K562 (cell line): Measurements from ENCODE around the gene HS3ST3B1. TPM values are rescaled to one million over a fixed set of nuclear protein-coding genes. Genes with fewer than 3 reads are reported as not detected.
A peak's percentile ranks its signal among the peaks of the same experiment; 100 is the strongest.

Experiments used
- ATAC-seq: fragments of 200-7000 bp; cut with Tn5 transposase; 3 replicates; pipeline ENCODE4 v1.9.1; 2020; ENCODE audit warnings: moderate library complexity
- BruUV-seq: library from RNA; stranded (reverse); fragments of 400-500 nt; replicated peaks from 2 replicates; lab custom pipeline; 2021; lab: Mats Ljungman, UMichigan
- CTCF ChIA-PET: fragments of 300-600 bp; formaldehyde crosslinking; extraction: SDS; loops from one replicate; lab custom pipeline; 2021; ENCODE audit warnings: low intra/inter-chr PET ratio; lab: Yijun Ruan, JAX
- POLR2A ChIA-PET: fragments of 300-600, 350-650 bp; sonication (Branson Sonifier 250); formaldehyde crosslinking; extraction: SDS; loops from one replicate; lab custom pipeline; 2021; ENCODE audit warnings: antibody characterized with exemption, inconsistent platforms; lab: Yijun Ruan, JAX
- DNase-seq, 4 experiments: peaks; one replicate each; pipeline versions ENCODE4 v3.0.0 to v3.0.0-alpha.2; 2011 to 2018; ENCODE audit warnings: low spot score in 3 of 4, mixed read lengths in 3 of 4; ENCODE audit errors: extremely low read depth in 1 of 4
- FAIRE-seq: peaks from 2 replicates; lab custom pipeline; 2011; peaks lifted over from hg19 to GRCh38; lab: Jason Lieb, UNC
- H2AFZ ChIP-seq: 2 replicates; pipeline ENCODE4 v1.6.0; 2011; ENCODE audit warnings: low read depth, low read length, control low read depth, inconsistent platforms
- H3K27ac ChIP-seq: fragments of 200-600 bp; 3 replicates; pipeline ENCODE4 v1.8.0; 2011; ENCODE audit warnings: low read depth, mild to moderate bottlenecking, control low read depth, inconsistent platforms, low read length, moderate library complexity, mixed read lengths; ENCODE audit errors: extremely low read depth
- H3K27me3 ChIP-seq, 2 experiments: fragments of 300-600 bp in 1 of 2; 2 replicates in 1 of 2; 3 replicates in 1 of 2; pipeline versions ENCODE4 v1.6.0 to v1.8.0; 2011; ENCODE audit warnings: inconsistent platforms in 2 of 2, low read length in 2 of 2, mild to moderate bottlenecking in 1 of 2, mixed read lengths in 1 of 2, moderate library complexity in 1 of 2; ENCODE audit not compliant: control insufficient read depth in 2 of 2, insufficient read depth in 2 of 2
- H3K36me3 ChIP-seq: fragments of 300-600 bp; 3 replicates; pipeline ENCODE4 v1.8.0; 2011; ENCODE audit warnings: mild to moderate bottlenecking, low read length, inconsistent platforms; ENCODE audit not compliant: control insufficient read depth, insufficient read depth
- H3K4me1 ChIP-seq, 2 experiments: fragments of 200-600 bp in 1 of 2; replicated peaks in 1 of 2; 2 replicates in 1 of 2; 3 replicates in 1 of 2; pipeline versions ENCODE4 v1.5.1 to v1.8.0; 2011; ENCODE audit warnings: inconsistent platforms in 2 of 2, low read length in 2 of 2, mild to moderate bottlenecking in 1 of 2, mixed read lengths in 1 of 2, moderate library complexity in 1 of 2; ENCODE audit not compliant: control insufficient read depth in 2 of 2, insufficient read depth in 2 of 2
- H3K4me2 ChIP-seq: 2 replicates; pipeline ENCODE4 v1.6.1; 2011; ENCODE audit warnings: low read length, control low read depth, inconsistent platforms, mixed read lengths; ENCODE audit not compliant: insufficient read depth
- H3K4me3 ChIP-seq: fragments of 200-600 bp; sonication (generic), shearing (Covaris generic); 2 replicates; pipeline ENCODE4 v1.5.1; 2016; ENCODE audit warnings: control low read depth, inconsistent platforms
- H3K79me2 ChIP-seq: fragments of 200-600 bp; 3 replicates; pipeline ENCODE4 v1.8.0; 2011; ENCODE audit warnings: low read length, inconsistent platforms; ENCODE audit not compliant: control insufficient read depth, insufficient read depth
- H3K9ac ChIP-seq, 2 experiments: 2 replicates each; pipeline versions ENCODE4 v1.6.0 to v1.6.1; 2011; ENCODE audit warnings: low read depth in 2 of 2, low read length in 2 of 2, control low read depth in 1 of 2, inconsistent platforms in 1 of 2, mild to moderate bottlenecking in 1 of 2, mixed read lengths in 1 of 2; ENCODE audit not compliant: insufficient read depth in 1 of 2
- H3K9me1 ChIP-seq: one replicate; pipeline ENCODE4 v1.6.0; 2011; ENCODE audit warnings: inconsistent platforms, mild to moderate bottlenecking, low read length, moderate library complexity; ENCODE audit not compliant: control insufficient read depth, insufficient read depth
- H3K9me3 ChIP-seq: replicated peaks from 2 replicates; pipeline ENCODE4 v1.5.1; 2011; ENCODE audit warnings: low read depth, low read length, inconsistent platforms; ENCODE audit not compliant: control insufficient read depth, insufficient read depth
- H4K20me1 ChIP-seq: replicated peaks from 2 replicates; pipeline ENCODE4 v1.6.1; 2011; ENCODE audit warnings: low read length, inconsistent platforms, mixed read lengths; ENCODE audit not compliant: control insufficient read depth, insufficient read depth
- CHD7 ChIP-seq: fragments of 200-600 bp; sonication (generic); IDR thresholded peaks from one replicate; pipeline ENCODE4 v1.6.1; 2012; ENCODE audit warnings: mild to moderate bottlenecking, low read depth, low read length, inconsistent platforms
- CXXC5 ChIP-seq: fragments of 250-450 bp; sonication (Bioruptor Pico); IDR thresholded peaks from 2 replicates; pipeline ENCODE4 v1.8.0; 2022; ENCODE audit warnings: inconsistent platforms, mild to moderate bottlenecking, moderate library complexity
- FOXA1 ChIP-seq: fragments of 450-650 bp; IDR thresholded peaks from 2 replicates; pipeline ENCODE4 v1.6.1; 2016; ENCODE audit warnings: mild to moderate bottlenecking, borderline replicate concordance
- KLF6 ChIP-seq: fragments of 250-450 bp; sonication (Bioruptor Pico); IDR thresholded peaks from 2 replicates; pipeline ENCODE4 v1.4.0; 2020; ENCODE audit warnings: mild to moderate bottlenecking, moderate library complexity, borderline replicate concordance
- NFXL1 ChIP-seq: fragments of 450-650 bp; formaldehyde crosslinking; IDR thresholded peaks from 2 replicates; pipeline ENCODE4 v1.4.0; 2021; ENCODE audit warnings: mild to moderate bottlenecking
- RB1 ChIP-seq: fragments of 450-650 bp; IDR thresholded peaks from 2 replicates; pipeline ENCODE4 v1.6.1; 2017; ENCODE audit warnings: low read depth, mild to moderate bottlenecking
- RBFOX2 ChIP-seq: fragments of 200-400 bp; formaldehyde crosslinking; IDR thresholded peaks from 2 replicates; pipeline ENCODE4 v1.6.1; 2017; ENCODE audit warnings: low read depth, mild to moderate bottlenecking, low read length, moderate library complexity
- SIN3B ChIP-seq: fragments of 450-650 bp; IDR thresholded peaks from 2 replicates; pipeline ENCODE4 v1.6.1; 2017; ENCODE audit warnings: low read depth, mild to moderate bottlenecking, moderate library complexity
- SMARCA4 ChIP-seq: fragments of 450-650 bp; IDR thresholded peaks from 2 replicates; pipeline ENCODE4 v1.6.1; 2016
- SPI1 ChIP-seq: IDR thresholded peaks from 2 replicates; pipeline ENCODE4 v1.6.1; 2011; ENCODE audit warnings: low read depth, low read length, control low read depth, borderline replicate concordance
- ZKSCAN8 ChIP-seq: fragments of 200-800 bp; sonication (Bioruptor generic); IDR thresholded peaks from 2 replicates; pipeline ENCODE4 v1.6.1; 2016; ENCODE audit warnings: missing genetic modification characterization, missing compliant biosample characterization
- ZNF75A ChIP-seq: fragments of 450-650 bp; formaldehyde crosslinking; IDR thresholded peaks from 2 replicates; pipeline ENCODE4 v1.4.0; 2020; ENCODE audit warnings: mild to moderate bottlenecking
- WGBS: fragments of 100-300 bp; shearing (Covaris generic); methylation state at CpG from one replicate; pipeline ENCODE4 v1.1.6; 2016; ENCODE audit warnings: low coverage, mixed read lengths; ENCODE audit not compliant: insufficient coverage; ENCODE audit errors: missing lambda C conversion rate; 5-methylcytosine and 5-hydroxymethylcytosine counted together
- in situ Hi-C: fragments of 300-500 bp; cut with MboI; formaldehyde crosslinking; loops from 4 replicates; pipeline ENCODE4 v1.15.0; 2018; ENCODE audit warnings: inconsistent platforms, mixed read lengths
- intact Hi-C: fragments of 100-400 bp; cut with micrococcal nuclease; formaldehyde crosslinking; loops from 2 replicates; pipeline ENCODE4 v1.14.2; 2022
- polyA plus RNA-seq, 8 experiments: library from polyadenylated mRNA; depleted of rRNA in 4 of 8; stranded (reverse) in 5 of 8; unstranded in 3 of 8; fragments of >200 nt; fragmentation: Nextera tagmentation in 2 of 8; fragmentation: Illumina TruSeq in 1 of 8; extraction: Ambion mirVana in 2 of 8; extraction: Trizol in 1 of 8; gene quantifications; 2 replicates each; pipeline versions ENCODE4 v1.2.1 to v1.2.3, GENCODE V29; 2011 to 2014; ENCODE audit warnings: inconsistent platforms in 1 of 8, missing spikeins in 1 of 8
- total RNA-seq, 7 experiments: library from RNA; depleted of rRNA in 6 of 7; stranded (reverse); fragments of >200 nt in 6 of 7; fragmentation: Illumina TruSeq in 2 of 7; extraction: Trizol in 2 of 7; gene quantifications; 2 replicates each; pipeline versions ENCODE4 v1.2.1 to v1.2.3, GENCODE V29; 2011 to 2021; ENCODE audit warnings: low replicate concordance in 1 of 7

Gene HS3ST3B1
- total and polyA plus RNA-seq, 9 of the 15 experiments (the other 6 are each of a cell fraction or from before 2014, with no cell fraction given): 1.9 to 12.9 (median 3.7) TPM

GRCh38 chr17:14302431-14303099 is 1.7 kb downstream of the HS3ST3B1 start:
- Histone ChIP-seq H3K27ac (peak overlapping the region; percentile 70), H3K27me3 (no peaks in the 10 kb centered on the region), H3K4me1 (peaks cover 32 to 43% of the 10 kb centered on the region in 2 experiments; a peak in 4 of 5 replicates), H3K4me3 (peak overlapping the region; percentile 54), H3K4me2 (peak overlapping the region; percentile 75), H3K9me3 (no peaks in the 10 kb centered on the region), H3K9ac (peak overlapping the region; percentile 73 to 96), H3K9me1 (no peaks in the 10 kb centered on the region), H4K20me1 (0 out of 2 replicates have a peak, but pooled peaks cover 6% of the 10 kb centered on the region), H3K79me2 (peaks cover 65% of the 10 kb centered on the region), H3K36me3 (peaks cover 11% of the 10 kb centered on the region; the same call in 1 of the 3 replicates), H2AFZ (peak overlapping the region; percentile 87)
- WGBS: 0% methylated on average over 20 of the region's 64 CpGs
- intact Hi-C loops: loop anchor here (5.0 kb wide), 1 partner anchor 35 kb away; no protein-coding TSS in a partner anchor
- ChIA-PET POLR2A (interaction anchor here (0.6 kb wide), 1 partner anchor 954 kb away, joined by 3 read pairs; no protein-coding TSS in a partner anchor), CTCF (interaction anchor here (0.8 kb wide), 1 partner anchor 1272 kb away, joined by 5 read pairs; no protein-coding TSS in a partner anchor)
- ATAC-seq: peak; percentile 65
- in situ Hi-C loops: no loop called here
- peak; percentile 48 for FAIRE-seq
- TSS peak; percentile 31 for BruUV-seq
- peak; percentile 59 to 83 (median 68) for DNase-seq
- TF ChIP-seq SPI1 (no peak), KLF6 (no peak), ZKSCAN8 (CRISPR knock-in tag) (no peak), CHD7 (no peak), RBFOX2 (peak; percentile 76), RB1 (peak; percentile 69; the same call in 1 of the 2 replicates), NFXL1 (no peak), SMARCA4 (no peak), CXXC5 (CRISPR knock-in tag) (peak; percentile 63; the same call in 1 of the 2 replicates), FOXA1 (no peak), ZNF75A (CRISPR knock-in tag) (no peak), SIN3B (no peak)
